ENCODE results near the gene ARPC1A.
"Not testable (repeated sequence)": the region's sequence is repeated elsewhere in the genome, so short reads cannot be mapped to it uniquely, and the experiment has no call there.

The ARPC1A gene

DNA sequence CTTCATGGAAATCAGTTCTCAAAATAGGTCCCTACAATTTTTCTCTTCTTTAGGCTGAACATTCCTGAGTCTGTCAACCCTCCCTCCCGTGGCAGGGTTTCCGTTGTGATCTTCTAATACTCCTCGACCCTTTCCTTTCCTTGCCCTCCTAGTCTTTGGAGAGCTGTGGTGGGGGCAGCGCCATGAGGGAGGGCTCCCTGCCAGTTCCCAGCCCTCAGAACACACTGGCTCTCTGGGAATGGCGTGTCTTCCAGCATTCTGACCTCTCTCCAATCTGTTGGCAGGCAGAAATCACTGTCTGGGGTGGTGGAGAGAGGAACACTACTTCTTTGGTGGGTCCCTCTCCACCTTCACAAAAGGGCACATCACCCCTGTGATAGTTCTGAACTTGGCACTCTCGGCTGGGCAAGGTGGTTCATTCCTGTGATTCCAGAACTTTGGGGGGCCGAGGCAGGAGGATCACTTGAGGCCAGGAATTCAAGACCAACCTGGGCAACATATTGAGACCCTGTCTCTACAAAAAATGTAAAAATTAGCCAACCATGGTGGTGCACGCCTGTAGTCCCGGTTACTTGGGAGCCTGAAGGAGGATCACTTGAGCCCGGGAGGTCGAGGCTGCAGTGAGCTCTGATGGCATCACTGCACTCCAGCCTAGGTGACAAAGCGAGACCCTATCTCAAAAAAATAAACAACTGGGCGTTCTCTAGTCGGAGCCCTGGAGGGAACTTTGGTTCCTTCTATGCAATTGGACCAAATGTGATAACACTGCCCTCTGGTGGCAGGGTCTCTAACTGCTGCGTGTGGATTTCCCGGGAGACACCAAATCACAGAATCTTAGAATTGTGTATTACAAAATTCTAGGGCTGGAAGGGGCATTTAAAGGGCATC lies 13.1 kb upstream of the ARPC1A start:
- TF ChIP-seq, protein P1, sequence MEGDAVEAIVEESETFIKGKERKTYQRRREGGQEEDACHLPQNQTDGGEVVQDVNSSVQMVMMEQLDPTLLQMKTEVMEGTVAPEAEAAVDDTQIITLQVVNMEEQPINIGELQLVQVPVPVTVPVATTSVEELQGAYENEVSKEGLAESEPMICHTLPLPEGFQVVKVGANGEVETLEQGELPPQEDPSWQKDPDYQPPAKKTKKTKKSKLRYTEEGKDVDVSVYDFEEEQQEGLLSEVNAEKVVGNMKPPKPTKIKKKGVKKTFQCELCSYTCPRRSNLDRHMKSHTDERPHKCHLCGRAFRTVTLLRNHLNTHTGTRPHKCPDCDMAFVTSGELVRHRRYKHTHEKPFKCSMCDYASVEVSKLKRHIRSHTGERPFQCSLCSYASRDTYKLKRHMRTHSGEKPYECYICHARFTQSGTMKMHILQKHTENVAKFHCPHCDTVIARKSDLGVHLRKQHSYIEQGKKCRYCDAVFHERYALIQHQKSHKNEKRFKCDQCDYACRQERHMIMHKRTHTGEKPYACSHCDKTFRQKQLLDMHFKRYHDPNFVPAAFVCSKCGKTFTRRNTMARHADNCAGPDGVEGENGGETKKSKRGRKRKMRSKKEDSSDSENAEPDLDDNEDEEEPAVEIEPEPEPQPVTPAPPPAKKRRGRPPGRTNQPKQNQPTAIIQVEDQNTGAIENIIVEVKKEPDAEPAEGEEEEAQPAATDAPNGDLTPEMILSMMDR (IDR thresholded peaks at IDR 0.05; ENCODE audit: insufficient read depth, low read length, poor library complexity, severe bottlenecking), result peak; percentile 83
- Histone ChIP-seq H3K36me3 (ENCODE audit: control insufficient read depth, insufficient read depth, low read length) (no peaks in the 10 kb centered on the region), H3K27me3 (replicated peaks; ENCODE audit: control insufficient read depth, insufficient read depth, low read length) (no peaks in the 10 kb centered on the region), H3K4me3 (replicated peaks; ENCODE audit: low read depth, low read length) (peak overlapping the region; percentile 12; the same call in 1 of the 2 replicates)
- DNase-seq (ENCODE audit: extremely low read depth, insufficient read length), result peak; percentile 26

DNA sequence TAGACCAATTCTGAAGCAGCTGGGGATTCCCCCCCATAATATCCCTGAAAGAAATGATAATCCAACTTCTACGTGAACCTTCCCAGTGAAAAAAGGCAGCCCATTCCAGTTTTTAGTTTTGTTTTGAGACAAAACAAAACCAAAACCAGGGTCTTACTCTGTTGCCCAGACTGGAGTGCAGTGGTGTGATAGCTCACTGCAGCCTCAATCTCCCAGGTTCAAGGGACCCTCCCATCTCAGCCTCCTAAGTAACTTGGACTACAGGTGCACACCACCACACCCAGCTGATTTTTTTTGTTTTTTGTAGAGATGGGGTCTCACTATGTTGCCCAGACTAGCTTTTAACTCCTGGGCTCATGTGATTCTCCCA lies 12.5 kb upstream of the ARPC1A start:
- no peak for DNase-seq (ENCODE audit: extremely low read depth, insufficient read length)
- TF ChIP-seq, protein P1 (IDR thresholded peaks at IDR 0.05; ENCODE audit: insufficient read depth, low read length, poor library complexity, severe bottlenecking), result no peak

DNA sequence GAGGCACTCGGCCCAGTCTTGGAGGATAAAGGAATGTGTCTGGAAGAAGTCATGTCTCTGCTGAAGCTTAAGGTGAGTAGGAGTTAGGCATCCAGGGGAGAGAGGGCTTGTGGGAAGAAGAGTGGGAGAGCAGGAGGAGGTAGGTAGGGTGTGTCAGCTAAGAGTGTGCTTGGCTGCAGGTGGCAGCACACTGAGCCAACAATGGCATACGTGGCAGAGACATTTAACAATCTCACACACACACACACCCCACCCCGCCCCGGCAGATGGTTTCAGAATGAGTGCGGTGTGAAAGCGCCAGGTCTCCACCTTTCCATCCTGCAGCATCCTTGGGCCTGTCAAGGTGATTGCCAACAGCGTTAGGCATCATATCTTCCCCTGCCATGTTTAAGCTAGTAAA lies 11.2 kb upstream of the ARPC1A start:
- DNase-seq (ENCODE audit: extremely low read depth, insufficient read length), result peak; percentile 43
- Histone ChIP-seq H3K27me3 (replicated peaks; ENCODE audit: control insufficient read depth, insufficient read depth, low read length) (no peaks in the 10 kb centered on the region), H3K4me3 (replicated peaks; ENCODE audit: low read depth, low read length) (no peak overlapping the region), H3K36me3 (ENCODE audit: control insufficient read depth, insufficient read depth, low read length) (no peaks in the 10 kb centered on the region)
- TF ChIP-seq, protein P1 (IDR thresholded peaks at IDR 0.05; ENCODE audit: insufficient read depth, low read length, poor library complexity, severe bottlenecking), result no peak

More for the DNA sequence above, 12.5 kb upstream of the ARPC1A start:
- Histone ChIP-seq H3K4me3 (replicated peaks; ENCODE audit: low read depth, low read length) (peak overlapping the region; percentile 12; the same call in 1 of the 2 replicates), H3K27me3 (replicated peaks; ENCODE audit: control insufficient read depth, insufficient read depth, low read length) (no peaks in the 10 kb centered on the region), H3K36me3 (ENCODE audit: control insufficient read depth, insufficient read depth, low read length) (no peaks in the 10 kb centered on the region)

DNA sequence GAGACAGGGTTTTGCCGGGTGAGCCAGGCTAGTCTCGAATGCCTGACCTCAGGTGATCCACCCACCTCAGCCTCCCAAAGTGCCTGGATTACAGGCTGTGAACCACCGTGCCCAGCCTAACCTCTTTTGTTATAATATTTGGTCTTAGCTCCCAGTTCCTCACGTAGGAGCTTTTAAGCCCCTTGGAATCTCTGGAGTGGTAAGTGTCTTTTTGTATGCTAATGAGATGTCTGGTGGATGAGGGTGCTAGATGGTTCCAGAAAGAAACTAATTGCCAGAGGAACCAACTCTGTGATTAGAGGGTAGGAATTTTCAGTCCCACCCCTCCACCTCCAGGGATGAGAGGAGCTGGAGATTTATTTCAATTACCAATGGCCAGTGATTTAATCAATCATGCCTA lies 5.3 kb upstream of the ARPC1A start:
- TF ChIP-seq, protein P1 (IDR thresholded peaks at IDR 0.05; ENCODE audit: insufficient read depth, low read length, poor library complexity, severe bottlenecking), result no peak
- Histone ChIP-seq H3K36me3 (ENCODE audit: control insufficient read depth, insufficient read depth, low read length) (no peaks in the 10 kb centered on the region), H3K4me3 (replicated peaks; ENCODE audit: low read depth, low read length) (no peak overlapping the region), H3K27me3 (replicated peaks; ENCODE audit: control insufficient read depth, insufficient read depth, low read length) (no peaks in the 10 kb centered on the region)
- no peak for DNase-seq (ENCODE audit: extremely low read depth, insufficient read length)

DNA sequence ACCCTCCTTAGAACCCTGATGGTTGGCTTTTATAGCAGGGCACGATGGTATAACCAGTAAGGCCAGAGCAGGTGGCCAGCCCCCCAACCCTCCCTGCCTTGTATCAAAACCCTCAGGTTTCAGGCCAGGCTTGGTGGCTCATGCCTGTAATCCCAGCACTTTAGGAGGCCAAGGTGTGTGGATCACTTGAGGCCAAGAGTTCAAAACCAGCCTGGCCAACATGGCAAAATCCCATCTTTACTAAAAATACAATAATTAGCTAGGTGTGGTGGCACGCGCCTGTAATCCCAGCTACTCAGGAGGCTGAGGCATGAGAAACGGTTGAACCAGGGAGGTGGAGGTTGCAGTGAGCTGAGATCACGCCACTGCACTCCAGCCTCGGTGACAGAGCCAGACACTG lies 3.0 kb upstream of the ARPC1A start:
- H3K36me3 ChIP-seq (ENCODE audit: control insufficient read depth, insufficient read depth, low read length); H3K4me3 ChIP-seq (replicated peaks; ENCODE audit: low read depth, low read length); DNase-seq (ENCODE audit: extremely low read depth, insufficient read length); H3K27me3 ChIP-seq (replicated peaks; ENCODE audit: control insufficient read depth, insufficient read depth, low read length): not testable (repeated sequence)

DNA sequence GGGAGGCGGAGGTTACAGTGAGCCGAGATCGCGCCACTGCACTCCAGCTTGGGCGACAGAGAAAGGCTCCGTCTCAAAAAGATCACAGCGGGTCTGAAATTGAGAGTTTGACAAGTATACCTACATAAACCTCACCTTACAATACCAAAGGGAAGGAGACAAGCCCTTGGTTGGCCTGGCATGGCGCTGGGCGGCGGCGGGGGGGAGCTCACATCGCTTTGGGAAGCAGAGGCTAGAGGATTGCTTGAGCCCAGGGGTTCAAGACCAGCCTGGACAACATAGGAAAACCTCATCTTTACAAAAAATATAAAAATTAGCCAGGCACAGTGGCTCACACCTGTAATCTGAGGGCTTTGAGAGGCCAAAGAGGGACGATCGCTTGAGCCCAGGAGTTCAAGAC lies 1.1 kb upstream of the ARPC1A start:
- Histone ChIP-seq H3K27me3 (replicated peaks; ENCODE audit: control insufficient read depth, insufficient read depth, low read length) (no peaks in the 10 kb centered on the region), H3K4me3 (replicated peaks; ENCODE audit: low read depth, low read length) (peak overlapping the region; percentile 92), H3K36me3 (ENCODE audit: control insufficient read depth, insufficient read depth, low read length) (no peaks in the 10 kb centered on the region)
- TF ChIP-seq, protein P1 (IDR thresholded peaks at IDR 0.05; ENCODE audit: insufficient read depth, low read length, poor library complexity, severe bottlenecking), result no peak
- no peak for DNase-seq (ENCODE audit: extremely low read depth, insufficient read length)
